GM18526 (cell line): ENCODE results near the gene FADS2.

ENCODE experiments used
- POLR2A ChIP-seq: IDR thresholded peaks from 3 replicates; pipeline ENCODE4 v1.6.1; 2011; ENCODE audit not compliant: insufficient read length; ENCODE audit errors: extremely low read depth

Gene FADS2

DNA sequence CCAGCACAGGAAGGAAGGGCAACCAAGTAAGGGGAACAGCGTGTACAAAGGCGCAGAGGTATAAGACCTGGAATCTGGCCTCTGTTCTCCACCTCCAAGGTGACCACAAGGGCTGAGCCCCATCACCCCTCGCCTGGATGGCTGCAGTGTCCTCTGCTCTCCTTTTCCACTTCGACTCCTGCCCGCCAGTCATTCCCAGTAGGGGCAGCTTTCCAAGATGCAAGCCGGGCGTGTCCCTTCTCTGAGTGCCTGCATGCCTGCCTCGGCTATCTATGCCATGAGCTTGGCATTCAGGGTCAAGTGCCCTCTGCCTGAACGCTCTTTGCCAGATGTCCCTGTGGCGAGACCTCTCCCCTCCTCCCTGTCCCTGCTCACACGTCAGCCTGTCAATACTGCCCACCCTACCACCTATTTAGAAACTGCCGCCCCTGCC lies 46.3 kb downstream of the FADS2 start:
- no peak for TF ChIP-seq POLR2A

- TF ChIP-seq POLR2A: no peak
Measured at GRCh38 chr11:61874853-61875252, 46.8 kb downstream of the FADS2 start.

GRCh38 chr11:61875698-61876097 lies 47.6 kb downstream of the FADS2 start:
- no peak for TF ChIP-seq POLR2A

GRCh38 chr11:61879152-61879551 lies 51.1 kb downstream of the FADS2 start:
- TF ChIP-seq POLR2A: no peak

- TF ChIP-seq POLR2A: no peak
Measured at GRCh38 chr11:61880031-61880430, 51.9 kb downstream of the FADS2 start.

GRCh38 chr11:61880454-61880853 lies 52.4 kb downstream of the FADS2 start:
- no peak for TF ChIP-seq POLR2A

- no peak for TF ChIP-seq POLR2A
Measured at GRCh38 chr11:61881397-61881796, 53.3 kb downstream of the FADS2 start.

DNA sequence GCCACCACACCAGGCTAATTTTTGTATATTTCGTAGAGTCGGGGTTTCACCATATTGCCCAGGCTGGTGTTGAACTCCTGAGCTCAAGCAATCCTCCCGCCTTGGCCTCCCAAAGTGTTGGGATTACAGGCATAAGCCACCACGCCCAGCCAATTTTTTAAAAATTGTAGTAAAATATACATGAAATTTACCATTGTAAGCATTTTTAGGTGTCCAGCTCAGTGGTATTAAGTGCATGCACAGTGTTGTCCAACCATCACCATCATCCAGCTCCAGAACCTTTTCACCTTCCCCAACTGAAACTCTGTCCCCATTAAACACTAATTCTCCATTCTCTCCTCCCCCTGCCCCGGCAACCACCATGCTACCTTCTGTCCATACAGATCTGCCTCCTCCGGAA lies 54.8 kb downstream of the FADS2 start:
- no peak for TF ChIP-seq POLR2A

DNA sequence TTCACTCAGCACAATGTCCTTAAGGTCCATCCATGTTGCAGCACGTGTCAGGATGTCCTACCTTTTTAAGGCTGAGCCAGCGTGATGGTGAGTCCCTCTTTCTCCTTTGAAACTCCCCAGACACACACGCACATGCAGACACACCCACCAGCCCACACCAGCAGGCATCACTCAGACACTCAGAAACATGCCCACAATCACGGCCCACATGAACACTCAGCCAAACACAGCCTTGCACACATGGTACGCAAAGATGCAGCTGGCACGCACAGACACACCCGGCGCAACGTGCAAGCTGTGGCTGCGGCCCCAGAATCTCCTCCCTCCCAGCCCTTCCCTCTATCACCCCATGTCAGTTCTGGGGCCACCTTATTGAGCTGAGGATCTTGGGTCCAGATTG lies 55.2 kb downstream of the FADS2 start:
- TF ChIP-seq POLR2A: no peak

GRCh38 chr11:61883947-61884346 lies 55.8 kb downstream of the FADS2 start:
- TF ChIP-seq POLR2A: no peak

DNA sequence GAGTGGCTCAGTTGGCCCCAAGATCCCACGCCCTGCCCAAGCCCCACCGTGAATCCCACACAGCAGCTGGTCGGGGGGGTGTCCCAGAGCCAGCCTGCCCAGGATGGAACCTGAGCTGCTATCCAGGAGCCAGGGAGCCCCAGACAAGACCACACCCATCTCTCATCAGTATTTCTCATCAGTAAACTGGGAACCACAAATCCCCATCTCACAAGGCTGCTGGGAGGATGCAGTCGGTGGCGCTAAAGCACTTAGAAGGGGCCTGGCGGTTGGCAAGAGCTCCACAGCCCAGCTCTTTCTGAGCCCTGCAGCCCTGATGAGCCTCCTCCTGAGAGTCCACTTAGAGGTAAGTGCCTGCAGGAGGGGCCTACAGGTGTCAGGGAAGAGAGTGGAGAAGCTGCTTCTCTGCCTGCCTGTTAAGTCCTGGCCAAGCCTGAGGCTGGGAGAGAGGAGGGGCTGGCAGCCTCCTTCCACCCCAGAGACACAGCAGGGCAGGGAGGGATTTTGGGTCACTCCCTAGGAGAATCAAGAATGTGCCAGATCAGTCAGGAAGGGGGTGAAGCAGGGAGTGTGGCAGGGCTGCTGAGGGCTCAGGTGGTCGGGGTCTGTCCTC lies 57.2 kb downstream of the FADS2 start:
- no peak for TF ChIP-seq POLR2A

GRCh38 chr11:61885784-61886580 lies 57.9 kb downstream of the FADS2 start:
- TF ChIP-seq POLR2A: no peak

- no peak for TF ChIP-seq POLR2A
Measured at GRCh38 chr11:61886643-61887042, 58.5 kb downstream of the FADS2 start.

GRCh38 chr11:61887839-61888494 lies 59.9 kb downstream of the FADS2 start:
- no peak for TF ChIP-seq POLR2A

GRCh38 chr11:61888590-61888989 lies 60.5 kb downstream of the FADS2 start:
- TF ChIP-seq POLR2A: no peak

DNA sequence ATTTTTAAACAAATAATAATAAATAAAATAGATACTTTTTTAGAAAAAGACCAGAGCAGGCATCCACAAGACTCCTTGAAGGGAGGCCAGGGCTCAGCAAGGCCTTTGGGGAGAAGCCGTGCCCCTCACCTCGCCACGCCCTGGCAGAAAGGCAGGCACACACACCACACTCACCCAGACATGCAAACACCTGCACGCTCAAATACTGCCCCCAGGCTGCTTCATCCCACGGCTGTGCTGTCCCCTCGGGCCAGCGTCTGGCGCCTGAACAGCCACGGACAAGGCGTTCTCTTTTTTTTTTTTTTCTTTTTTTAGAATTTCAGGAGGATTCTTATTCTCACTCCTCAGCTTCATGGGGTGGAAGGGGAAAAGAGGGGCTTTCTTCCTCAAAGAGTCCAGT lies 61.7 kb downstream of the FADS2 start:
- no peak for TF ChIP-seq POLR2A
